Measurements from ENCODE around the gene SMAD6.

Gene SMAD6

GRCh38 chr15:66777054-66777453 is 75.0 kb downstream of the SMAD6 start:
- no peak for DNase-seq (ENCODE audit: low spot score)

GRCh38 chr15:66777596-66778313 is 75.7 kb downstream of the SMAD6 start:
- no peak for DNase-seq (ENCODE audit: low spot score)

DNA sequence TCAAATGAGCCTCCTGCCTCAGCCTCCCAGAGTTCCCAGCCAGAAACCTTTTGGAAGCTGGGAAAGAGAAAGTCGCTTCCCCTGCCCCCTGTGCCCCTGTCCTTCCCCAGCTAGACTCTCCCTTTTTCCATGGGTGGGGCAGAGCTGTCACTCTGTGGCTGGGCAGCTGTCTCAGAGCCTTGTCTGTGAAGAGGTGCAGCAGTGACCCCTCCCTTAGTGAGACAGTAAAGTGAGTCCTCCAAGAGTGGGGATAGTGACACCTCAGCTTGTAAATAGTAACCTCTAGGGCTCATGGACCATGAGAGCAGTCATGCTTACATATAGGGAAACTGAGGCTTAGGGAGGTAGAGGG is 76.3 kb downstream of the SMAD6 start:
- no peak for DNase-seq (ENCODE audit: low spot score)

DNA sequence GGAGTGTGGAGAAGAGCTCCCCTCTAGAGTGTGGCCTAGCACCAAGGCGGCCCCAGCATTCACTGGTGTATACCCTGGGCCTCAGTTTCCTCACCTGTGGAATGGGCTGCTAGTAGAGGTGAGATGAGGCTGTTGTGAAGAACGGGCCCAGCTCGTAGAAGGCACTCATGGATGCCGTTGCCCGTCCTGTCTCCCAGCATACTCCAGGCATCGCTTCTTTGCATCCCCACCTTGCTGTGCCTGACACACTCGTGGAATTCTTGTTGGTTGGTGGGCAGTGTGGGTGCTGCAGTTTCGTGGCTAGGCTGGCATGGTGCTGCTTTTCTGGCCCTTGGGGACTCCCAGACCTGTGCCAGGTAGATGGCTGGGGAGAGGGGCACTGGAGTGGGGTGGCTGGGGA is 76.7 kb downstream of the SMAD6 start:
- no peak for DNase-seq (ENCODE audit: low spot score)

GRCh38 chr15:66779331-66780009 is 77.4 kb downstream of the SMAD6 start:
- DNase-seq (ENCODE audit: low spot score), result no peak

- DNase-seq (ENCODE audit: low spot score), result peak; percentile 69
Observed at GRCh38 chr15:66780172-66780972, 78.3 kb downstream of the SMAD6 start.

- no peak for DNase-seq (ENCODE audit: low spot score)
Observed at GRCh38 chr15:66780973-66781718, 79.1 kb downstream of the SMAD6 start.

GRCh38 chr15:66782785-66783184 is 80.7 kb downstream of the SMAD6 start:
- DNase-seq (ENCODE audit: low spot score), result no peak

DNA sequence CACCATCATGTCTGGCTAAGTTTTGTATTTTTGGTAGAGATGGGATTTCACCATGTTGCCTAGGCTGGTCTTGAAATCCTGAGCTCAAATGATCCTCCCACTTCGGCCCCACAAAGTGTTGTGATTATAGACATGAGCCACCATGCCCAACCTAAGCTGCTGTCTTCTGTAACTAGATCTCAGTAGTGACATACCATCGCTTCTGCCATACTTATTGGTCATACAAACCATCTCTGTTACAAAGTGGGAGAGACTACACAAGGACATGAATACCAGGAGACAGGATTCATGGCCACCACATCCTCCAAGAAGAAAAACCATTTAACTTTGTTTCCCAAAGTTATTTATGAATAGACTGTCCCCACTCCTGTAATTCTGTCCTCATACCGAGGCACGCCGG is 81.3 kb downstream of the SMAD6 start:
- no peak for DNase-seq (ENCODE audit: low spot score)

- DNase-seq (ENCODE audit: low spot score), result no peak
Observed at GRCh38 chr15:66783725-66784124, 81.7 kb downstream of the SMAD6 start.

- DNase-seq (ENCODE audit: low spot score), result no peak
Observed at GRCh38 chr15:66784174-66784573, 82.1 kb downstream of the SMAD6 start.

DNA sequence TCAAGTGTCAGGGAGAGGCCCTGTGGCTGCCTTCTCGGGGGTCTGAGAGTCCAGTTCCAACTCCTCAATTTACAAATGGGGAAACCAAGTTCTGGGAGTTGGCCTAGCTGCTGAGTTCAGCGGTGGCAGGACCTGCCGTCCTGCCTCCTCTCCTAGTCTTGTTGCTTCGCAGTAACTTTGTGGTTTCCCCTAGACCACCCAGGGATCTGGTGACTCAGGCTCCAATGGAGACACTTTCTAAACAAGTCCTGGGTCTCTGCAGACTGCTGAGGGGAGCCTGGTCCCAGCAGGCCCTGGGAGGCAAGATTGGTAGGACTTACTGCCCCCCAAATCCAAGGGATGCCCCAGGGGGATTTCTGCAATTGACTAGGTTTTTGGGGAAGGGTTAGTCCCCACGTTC is 83.6 kb downstream of the SMAD6 start:
- no peak for DNase-seq (ENCODE audit: low spot score)

GRCh38 chr15:66786222-66786621 is 84.2 kb downstream of the SMAD6 start:
- no peak for DNase-seq (ENCODE audit: low spot score)

DNA sequence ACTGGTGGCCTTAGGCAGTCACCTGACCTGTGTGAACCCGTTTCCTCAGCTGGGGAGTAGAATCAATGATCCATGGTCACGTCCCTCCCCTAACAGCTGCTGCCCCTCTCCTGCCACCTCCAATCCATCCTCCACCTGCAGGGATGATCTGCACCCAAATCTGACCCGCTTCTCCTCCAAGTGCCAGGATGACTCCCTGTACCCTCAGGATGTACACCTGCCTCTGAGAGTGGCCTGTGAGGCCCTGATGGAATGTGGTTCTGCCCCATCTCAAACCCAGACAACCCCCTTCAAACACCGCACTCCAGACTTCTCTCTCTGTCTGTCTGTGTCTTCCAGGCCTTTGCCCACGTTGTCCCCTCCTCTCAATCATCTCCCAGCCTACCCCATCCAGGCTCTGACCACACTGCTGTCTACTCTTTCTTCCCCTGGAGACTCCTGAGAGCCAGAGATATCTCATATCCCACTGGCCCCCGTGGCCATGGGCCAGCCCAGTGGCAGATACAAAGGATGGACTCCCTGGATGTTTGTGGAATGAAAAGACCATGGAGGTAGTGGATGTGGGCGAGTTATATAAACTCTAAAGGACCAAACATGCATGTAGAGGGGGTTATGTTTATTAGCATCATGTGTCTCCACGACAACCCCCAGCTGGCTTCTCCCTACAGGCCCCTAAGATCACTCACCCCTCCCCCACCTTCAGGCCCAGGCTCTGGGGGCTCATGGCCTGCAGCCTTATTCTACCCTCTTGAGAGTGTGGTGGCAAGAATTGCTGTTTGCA is 84.9 kb downstream of the SMAD6 start:
- no peak for DNase-seq (ENCODE audit: low spot score)

DNA sequence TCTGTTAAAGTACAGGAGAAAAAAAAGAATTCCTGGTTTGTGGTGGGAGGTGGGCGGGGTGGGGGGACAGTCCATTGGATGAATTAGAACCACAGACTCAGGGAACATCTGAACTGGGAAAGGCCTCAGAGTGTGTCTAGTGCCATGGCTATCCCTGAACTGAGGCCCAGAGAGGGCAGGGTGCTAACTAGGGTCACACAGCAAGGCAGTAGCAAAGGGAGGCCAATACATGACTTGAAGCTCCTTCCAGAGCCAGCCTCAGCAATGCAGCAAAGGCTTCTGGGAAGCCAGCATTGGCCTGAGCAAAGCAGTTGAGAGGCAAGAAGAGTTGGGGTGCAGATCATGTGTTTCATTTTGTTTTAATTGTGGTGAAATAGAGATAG is 85.4 kb downstream of the SMAD6 start:
- DNase-seq (ENCODE audit: low spot score), result no peak

DNA sequence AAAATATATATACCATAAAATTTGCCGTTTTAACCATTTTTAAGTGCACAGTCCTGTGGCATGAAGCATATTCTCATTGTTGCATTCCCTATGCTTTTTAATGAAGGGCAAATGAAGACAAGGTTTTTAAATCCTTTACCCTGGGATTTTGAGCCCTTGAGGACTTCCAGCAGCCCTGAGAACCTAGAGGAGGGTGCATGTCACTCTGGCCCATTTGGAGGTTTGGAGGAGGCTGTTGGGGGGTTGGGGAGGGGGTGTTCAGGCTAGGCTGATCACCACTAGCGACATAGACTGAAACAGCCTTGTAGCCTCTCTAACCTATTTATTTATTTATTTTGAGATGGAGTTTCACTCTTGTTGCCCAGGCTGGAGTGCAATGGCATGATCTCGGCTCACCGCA is 86.0 kb downstream of the SMAD6 start:
- no peak for DNase-seq (ENCODE audit: low spot score)

DNA sequence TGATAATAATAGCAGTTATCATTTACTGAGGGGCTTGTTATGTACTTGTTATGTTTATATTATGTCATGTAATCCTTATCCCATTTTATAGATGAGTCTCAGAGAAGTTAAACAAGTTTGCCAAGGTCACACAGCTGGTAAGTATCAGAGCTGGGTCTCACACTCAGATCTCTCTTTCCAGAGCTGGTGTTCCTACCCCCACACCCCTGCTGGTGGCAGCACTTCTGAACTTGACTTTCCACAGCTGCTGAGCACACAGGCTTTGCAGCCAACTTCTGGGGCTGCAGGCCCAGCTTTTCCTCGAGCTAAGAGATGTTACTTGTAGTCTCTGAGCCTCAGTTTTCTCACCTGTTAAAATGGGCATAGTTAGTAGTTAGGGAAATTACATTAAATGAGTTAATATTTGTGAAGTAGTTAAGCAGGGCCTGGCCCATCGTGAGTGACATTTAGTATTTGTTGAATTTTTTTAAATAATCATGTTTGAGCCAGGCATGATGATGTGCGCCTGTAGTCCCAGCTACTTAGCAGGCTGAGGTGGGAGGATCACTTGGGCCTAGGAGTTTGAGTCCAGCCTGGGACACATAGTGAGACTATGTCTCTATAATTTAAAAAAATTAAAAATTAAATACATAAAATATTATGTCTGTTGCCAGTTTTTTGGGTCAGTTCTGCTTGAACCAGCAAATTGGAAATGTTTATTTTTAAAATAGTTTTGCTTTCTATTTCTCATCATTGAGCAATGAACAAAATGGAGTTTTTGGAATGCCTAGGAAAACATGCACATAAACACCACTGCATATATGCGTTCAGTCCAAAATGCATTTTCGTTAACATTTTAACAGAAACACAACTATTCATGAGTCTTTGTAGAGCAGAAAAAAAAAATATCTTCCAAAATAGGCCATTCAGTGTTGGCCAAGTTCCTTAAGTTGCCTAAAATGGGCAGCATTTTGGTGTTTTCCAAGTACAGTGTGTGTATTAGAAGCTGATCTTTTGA is 87.3 kb downstream of the SMAD6 start:
- peak; percentile 65 for DNase-seq (ENCODE audit: low spot score)

DNA sequence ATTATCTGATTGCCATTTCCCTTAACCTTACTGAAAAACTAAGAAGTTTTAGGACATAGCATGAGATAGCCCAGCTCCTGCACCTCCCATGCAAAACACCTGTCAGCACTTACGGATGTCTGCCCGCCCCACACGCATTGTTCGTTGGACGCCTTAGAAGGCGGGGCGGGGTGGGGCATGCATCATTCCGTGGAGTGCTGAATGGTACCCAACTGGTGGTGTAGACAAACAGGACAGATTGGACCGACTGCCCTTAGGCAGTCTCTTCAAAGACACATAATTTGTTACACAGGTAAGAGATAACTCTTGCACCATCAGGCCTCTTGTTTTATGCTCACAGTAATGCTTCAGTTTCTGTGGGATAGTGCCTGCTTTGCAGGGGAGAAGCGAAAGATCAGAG is 93.8 kb downstream of the SMAD6 start:
- DNase-seq (ENCODE audit: low spot score), result no peak

- no peak for DNase-seq (ENCODE audit: low spot score)
Observed at GRCh38 chr15:66796343-66796742, 94.3 kb downstream of the SMAD6 start.

- DNase-seq (ENCODE audit: low spot score), result no peak
Observed at GRCh38 chr15:66797921-66798320, 95.9 kb downstream of the SMAD6 start.
